HG02571 (cell line): ENCODE data around the gene CES5A.
"Not testable (repeated sequence)": the region's sequence is repeated elsewhere in the genome, so short reads cannot be mapped to it uniquely, and the experiment has no call there.

ENCODE experiments used
- ATAC-seq: cut with Tn5 transposase; IDR thresholded peaks from one replicate; pipeline ENCODE4 v1.9.1; 2021; ENCODE audit warnings: mild to moderate bottlenecking, moderate library complexity; ENCODE audit not compliant: unreplicated experiment

CES5A gene

DNA sequence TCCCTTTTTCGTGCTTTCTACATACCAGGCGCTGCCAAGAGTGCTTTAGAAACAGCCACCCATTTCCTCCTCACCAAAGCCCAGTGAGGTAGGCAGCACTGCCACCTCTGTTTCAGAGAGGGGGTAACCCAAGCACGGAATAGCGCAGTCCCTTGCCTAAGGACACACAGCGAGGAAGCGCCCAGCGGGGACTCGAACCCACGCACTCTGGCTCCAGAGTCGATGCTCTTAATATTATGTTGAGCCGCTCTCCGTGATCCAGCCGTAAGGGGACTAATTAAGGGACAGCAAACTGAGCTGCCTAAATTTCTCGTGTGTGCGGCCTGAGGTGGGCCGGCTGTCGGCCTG is 42.8 kb downstream of the CES5A start:
- ATAC-seq: no peak

DNA sequence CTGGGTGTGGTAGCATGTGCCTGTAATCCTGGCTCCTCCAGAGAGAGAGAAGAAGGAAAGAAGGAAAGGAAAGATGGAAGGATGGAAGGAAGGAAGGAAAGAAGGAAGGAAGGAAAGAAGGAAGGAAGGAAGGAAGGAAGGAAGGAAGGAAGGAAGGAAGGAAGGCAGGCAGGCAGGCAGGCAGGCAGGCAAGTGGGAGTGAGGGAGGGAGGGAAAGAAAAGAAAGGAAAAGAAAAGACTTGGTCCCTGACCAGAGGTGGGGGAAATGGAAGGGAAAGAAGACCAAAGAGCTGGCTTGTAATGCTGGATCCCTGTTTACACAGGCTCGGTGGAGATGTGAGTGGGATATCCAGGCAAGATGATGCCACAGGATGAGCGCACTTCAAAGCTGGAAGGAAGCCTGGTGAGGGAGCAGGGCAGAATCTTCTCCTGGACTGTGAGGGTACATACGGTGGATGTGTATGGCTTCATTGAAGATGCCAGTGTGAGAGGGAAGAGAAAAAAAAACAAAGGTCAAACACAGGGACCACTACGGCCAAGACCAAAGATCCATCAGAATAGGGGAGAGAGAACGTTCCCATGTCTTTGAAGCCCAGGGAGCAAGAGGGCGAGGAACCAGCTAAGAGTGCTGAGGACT is 44.4 kb downstream of the CES5A start:
- ATAC-seq: no peak

DNA sequence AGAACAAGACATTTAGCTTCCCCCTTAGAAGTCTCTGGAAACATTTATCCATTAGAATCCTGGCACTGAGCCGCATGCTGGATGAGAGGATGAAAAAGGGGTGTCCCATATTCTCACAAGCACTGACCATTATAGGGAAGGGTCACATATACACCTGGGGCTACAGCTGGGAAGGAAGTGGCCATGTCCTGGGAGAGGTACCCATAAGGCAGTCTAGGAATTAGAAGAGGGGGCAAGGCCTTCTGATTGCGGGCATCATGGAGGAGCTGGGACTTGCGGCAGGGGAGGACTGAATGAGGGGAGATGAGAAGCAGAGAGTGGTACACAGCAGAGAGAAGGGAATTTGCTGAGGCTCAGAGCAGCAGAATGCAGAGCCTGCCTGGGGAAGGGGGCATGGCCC is 45.9 kb downstream of the CES5A start:
- ATAC-seq: not testable (repeated sequence)

DNA sequence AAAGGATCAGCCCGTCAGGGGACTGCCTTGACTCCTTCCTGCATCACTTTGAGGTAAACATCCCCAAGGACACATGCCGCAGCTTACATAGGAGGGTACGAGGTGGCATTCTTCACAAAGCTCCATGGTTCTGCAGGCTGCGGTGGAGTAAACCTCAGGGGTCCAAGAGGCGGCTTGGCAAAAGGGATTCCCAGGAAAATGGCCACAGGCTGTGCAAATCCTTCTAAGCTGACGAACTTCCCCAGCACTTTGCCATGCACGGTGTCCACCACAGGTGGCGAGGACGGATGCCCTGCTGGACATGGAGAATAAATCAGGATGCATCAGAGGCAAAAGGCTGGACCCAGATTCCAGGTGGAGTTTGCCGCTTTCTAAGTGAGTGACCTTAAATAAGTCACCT is 46.5 kb downstream of the CES5A start:
- no peak for ATAC-seq

DNA sequence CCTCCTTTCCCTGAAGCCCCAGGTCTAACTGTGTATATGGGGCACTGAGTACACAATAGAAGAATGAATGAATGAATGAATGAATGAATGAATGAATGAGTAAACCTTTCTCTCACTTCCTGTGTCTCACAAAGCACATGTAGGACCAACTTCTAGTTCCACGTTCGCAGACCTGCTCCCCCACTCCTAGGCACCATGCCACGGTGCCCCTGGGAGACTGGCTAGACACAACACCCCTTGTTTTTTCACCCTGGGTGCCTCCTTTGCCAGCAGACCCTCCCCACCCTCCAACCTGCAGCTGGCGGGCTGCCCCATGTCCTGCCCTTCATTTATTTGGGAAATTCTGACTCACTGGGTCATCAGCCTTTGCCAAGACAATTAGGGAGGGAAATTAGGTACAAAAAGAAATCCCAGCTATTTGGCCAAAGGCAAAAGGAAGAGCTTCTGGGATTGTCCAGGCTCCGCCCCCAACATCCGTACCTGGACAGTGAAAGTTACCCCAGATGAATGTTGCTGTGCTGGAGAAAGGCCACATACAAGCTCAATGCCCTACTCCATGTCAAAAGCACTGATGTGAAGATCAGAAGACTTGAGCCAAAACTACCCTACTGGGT is 50.0 kb downstream of the CES5A start:
- ATAC-seq: no peak

DNA sequence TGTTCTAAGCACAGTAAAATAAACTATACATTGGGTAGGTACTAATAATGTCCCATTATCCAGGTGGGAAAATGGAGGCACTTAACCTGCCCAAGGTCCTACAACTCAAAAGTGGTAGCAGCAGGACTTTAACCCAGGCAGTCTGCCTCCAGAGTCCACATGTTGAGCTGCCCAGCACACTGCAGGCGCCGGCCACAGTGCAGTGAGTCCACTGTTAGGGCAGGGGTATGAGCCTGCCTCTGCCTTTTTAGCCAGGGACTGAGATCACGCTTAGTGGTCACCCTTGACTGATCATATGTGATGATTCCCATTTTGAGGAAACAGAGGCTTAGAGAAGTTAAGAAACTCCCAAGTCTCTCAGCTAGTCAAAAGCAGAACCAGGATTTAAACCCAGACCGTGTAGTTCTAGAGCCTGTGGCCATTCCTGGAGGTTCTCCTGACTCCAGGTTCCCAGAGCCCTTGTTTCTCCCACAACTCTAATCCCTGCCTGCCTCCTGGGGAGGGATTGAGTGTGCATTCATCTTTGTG is 50.6 kb downstream of the CES5A start:
- no peak for ATAC-seq

DNA sequence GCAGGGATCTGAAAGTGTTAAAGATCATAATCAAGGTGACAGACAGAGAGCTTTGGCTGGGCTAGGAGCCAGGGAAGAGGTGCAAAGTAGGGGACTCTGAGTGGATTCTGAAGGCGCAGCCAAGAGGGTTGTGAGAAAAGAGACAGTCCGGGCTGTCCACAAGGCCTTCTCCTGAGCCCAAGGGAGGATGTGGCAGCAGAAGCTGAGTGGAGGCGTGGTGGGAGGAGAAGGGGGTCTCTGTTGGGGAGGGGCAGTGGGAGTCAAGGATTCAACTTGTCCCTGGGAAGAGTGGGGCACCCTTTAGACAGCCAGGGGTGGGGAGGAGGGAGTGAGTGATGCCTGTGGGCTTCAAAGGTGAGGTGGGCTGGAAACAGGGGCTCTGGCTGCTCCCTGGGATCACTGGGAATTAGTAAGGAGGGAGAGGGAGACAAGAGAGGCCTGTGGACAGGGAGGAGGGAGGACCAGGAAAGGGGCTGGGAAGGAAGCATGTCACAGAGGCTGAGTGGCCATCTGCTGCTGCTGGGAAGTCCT is 52.8 kb downstream of the CES5A start:
- no peak for ATAC-seq

DNA sequence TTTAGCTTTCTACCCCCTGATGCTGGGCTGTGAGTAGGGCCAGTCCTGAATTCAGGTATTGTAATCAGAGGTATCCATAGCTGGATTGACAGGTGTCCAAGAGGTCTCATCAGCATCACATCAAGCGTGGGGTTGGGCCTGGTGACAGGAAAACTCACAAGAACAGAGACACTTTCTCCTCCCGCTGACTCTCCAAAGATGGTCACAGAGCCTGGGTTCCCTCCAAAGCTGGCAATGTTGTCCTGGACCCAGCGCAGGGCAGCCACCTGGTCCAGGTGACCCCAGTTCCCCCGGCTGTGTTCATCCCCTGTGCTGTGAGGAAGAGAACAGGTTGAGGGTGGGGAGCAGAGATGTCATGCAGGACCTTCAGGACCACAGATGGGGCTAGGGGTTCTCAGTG is 54.0 kb downstream of the CES5A start:
- ATAC-seq: no peak

DNA sequence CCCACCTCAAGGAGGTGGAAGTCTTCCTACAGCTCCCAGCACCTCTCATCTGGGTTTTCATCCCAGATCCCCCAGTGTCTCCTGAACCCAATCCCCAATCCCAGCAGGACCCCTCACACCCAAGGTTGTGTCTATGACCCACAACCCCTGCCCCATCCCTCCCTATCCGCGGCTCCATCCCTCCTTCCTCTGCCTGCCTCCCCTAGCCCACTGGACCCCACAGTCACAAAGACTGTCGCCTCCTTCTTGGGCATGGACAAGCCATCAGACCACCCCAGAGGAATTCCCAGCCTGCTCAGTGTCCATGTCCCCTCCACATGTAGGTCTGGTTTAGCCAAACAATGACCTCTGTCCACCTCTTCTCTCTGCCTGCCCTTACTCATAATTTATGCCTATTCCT is 54.6 kb downstream of the CES5A start:
- ATAC-seq: no peak

DNA sequence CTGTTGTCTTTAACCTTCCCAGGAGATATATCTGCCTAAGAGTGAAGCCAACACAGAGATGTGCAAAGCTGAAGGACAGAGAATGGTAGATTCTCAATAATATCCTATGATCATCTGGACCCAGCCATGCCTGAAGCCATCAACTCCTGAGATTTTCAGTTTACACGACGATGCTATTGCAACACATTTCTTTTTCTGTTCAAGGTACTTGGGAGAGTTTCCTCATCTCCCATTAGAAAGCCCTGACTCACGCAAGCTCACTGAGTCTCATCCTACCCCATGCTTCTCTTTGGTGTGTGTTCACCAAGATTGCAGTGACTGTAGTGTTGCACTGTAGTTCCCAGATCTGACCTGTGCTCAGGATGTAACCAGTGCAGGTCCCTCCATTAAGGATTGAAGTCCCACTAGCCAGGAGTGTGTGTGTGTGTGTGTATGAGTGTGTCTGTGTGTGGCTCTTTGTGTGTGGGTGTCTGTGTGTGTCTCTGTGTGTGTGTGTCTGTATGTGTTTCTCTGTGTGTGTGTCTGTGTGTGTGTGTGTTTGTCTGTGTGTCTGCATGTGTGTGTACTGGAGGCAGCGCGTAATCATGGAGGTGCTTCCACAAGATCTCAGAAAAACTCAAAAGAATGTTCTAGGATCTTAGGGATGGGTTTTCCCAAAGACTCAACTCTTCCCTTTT is 57.8 kb downstream of the CES5A start:
- no peak for ATAC-seq

DNA sequence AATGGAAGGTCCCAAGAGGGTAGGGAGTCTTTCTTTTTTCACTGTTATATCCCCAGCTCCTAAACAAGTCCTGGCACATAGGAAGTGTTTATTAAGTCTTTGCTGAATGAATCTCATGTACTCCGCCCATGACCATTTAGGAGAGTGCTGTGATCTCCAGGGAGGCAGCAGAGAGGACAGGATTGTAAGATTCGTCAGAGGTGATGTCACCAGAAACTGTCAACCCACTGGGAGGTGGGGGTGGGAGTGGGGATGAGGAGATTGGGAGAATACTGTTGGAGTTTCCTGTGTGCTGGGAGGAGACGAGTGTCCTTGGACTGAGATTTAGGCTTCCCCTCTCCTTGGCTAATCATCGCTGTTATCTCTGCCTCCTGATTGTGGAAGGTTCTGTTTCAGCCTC is 59.0 kb downstream of the CES5A start:
- not testable (repeated sequence) for ATAC-seq

DNA sequence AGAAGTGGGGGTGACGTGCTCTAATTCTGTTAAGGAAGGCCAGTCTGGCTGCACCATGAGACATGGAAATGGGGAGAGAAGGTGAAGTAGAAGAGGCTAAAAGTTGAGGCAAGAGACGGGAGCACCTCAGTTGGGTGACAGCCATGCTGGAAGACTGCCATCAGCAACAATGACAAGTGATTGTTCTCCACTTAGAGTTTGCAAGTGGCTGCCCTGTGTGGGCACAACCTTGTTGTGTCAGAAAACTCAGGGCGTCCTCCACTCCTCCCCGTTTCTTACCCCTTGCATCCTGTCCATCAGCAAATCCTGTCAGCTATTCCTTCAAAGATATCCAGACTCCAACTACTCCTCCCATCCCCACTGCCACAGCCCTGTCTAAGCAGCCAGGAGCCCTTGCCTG is 59.9 kb downstream of the CES5A start:
- no peak for ATAC-seq

DNA sequence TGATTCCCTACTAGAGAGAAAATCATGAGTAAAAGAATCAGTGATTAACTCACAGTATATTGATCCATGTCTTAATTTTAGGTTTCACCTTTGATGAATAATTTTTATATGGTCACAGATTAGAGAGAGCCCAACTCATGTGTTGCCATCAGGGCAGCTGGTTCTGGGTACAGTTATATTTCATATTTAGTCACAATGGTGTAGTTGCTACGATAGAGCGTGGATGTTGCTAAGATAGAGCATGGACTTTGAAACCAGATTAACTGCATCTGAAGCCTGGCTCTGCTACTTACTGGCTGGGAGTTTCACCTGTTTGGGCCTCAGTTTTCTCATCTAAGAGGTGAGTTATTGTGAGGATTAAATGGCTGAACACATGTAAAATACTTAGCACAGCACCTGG is 61.0 kb downstream of the CES5A start:
- ATAC-seq: not testable (repeated sequence)

DNA sequence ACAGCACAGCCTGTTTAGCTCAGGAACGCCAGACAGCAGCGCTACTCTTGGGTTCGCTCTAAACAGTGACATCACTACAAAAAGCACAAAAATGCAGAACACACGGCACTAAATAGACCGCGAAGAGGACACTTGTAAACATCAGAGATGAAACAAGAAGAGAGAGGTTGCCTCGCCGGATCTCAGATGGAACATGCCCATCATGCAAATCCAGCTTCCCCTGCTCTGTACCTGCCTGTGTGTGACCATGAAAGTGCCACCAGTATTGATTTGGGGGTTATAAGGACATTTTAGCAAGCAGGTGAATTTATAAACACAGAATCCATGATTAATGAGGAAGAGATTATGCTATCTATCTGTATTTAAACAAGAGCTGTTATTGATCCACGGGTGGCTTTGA is 61.4 kb downstream of the CES5A start:
- not testable (repeated sequence) for ATAC-seq

DNA sequence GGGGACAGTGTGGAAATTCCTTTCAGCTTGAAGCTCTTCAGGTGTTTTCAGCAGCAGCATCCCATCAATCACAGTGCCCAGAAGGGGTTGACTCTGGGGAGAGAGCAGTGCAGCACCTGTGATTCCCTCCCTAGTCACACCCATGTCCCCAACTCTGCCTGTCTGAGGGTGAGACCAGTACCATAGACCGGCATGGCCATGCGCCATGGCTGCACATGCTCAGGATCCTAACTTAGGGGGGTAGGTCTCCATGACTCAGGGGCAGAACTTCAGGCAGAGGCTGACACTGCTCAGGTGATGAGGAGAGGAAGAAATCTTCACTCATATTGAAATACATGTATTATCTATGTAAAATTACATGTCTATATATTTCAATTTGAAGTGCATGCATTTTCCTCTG is 62.2 kb downstream of the CES5A start:
- ATAC-seq: no peak

DNA sequence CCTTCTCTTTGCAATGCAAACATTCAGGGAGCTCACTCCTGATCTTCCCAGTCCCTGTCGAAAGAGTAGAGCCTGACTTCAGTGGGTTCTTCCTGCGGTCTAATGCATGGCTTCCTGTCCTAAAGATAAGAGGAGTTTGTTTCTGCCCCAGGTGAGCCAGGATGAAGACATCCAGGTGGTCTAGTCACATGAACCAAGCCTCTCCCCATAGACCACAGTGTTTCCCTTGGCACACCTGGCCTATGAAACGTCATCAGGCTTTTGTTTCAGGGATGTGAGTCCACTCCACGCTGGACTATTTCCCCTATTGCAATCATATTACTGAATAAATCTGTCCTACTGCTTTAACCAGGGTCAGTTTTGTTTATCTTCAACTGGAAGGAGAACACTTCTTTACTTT is 63.4 kb downstream of the CES5A start:
- no peak for ATAC-seq

DNA sequence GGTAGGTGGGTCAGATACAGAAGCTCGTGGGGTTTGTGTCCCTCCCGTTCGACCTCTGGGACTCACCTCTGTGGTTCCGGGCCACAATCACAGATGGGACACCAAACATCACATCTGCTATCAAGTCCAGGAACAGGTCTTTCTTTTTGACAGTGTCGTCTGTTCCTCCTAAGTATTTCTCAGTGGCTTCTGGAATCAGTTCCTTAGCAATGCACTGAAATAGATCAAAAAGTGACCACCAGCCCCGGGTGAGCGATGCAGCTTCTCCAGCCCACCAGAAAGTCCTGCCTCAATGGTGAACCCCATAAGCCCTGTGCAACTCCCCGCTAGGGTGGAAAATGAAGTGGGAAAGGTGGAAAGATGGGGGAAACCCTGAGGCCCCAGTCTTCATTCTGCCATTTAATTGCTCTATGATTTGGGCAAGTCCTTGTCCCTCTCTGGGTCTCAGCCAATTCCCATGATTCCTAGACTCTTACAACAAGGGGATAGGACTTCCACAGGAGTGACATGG is 64.7 kb downstream of the CES5A start:
- ATAC-seq: no peak

DNA sequence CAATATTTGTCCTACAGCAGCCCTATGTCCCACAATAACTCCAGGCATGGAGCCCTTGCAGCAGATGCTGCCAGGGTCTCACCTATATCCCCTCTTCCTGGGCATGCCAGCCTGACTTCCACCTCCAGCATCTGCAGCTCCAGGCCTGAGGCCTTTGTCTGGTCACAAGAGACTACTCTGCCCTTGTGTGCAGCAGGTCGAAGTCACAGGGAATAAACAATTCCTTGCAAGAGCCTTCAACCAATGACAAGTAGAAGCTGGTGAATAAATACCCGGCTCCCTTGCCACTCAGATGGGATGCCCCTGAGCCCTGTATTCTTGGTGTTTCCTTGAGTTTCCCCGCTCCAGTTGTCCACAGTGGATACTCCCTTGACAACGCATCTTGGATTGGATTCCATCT is 65.3 kb downstream of the CES5A start:
- ATAC-seq: no peak

DNA sequence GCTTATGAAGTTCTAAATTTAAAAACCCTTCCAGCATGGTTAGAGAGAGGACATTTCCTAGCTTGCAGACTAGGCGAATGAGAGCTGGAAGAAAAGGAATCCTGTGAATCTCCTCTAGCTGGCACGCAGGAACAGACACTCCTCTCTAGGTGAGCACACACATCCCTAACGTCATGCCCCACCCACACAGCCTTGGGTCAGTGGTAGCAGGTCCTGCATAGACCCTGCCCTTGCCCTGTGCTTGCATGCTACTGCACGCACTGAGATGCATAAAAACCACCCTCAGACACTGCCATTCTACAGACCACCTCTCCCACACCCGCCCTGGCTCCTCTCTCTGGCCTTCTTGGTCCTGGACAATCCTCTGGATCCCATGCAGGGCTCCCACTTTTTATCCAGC is 65.8 kb downstream of the CES5A start:
- no peak for ATAC-seq

DNA sequence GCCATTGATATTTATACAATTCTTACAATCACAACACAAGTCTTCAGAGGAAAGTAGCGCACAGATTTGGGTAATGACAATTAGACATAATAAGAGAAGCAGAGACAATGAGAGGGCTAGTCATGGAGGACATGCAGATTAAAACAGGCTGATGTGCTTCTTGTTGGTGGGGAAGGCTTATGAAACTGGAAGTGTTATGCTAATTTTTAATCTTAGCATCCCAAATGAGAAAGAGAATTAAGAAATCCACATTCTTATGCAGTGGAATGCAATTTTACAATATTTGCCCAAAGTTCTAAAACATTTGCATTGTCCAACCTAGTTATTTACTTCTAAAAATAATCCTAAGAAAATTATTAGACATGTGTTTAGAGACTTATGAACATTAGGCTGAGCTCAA is 66.9 kb downstream of the CES5A start:
- not testable (repeated sequence) for ATAC-seq

DNA sequence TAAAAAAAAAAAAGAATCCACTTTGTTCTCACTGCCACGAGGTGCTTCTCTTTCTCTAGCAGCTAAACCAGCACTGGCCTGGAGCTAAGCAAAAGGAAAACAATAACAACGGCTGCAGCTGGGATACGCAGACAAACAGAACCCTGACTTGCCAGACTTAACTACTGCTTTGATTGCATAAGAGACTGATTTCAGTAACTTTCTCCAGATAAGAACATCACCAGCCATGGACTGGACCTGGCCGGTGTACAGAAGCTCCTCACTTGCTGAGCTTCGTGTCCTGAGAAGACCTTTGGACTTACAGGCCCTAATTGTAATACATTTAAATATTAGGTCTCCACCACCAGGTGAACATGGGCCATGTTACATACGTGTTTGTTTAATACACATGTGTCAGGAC is 70.1 kb downstream of the CES5A start:
- ATAC-seq: not testable (repeated sequence)

DNA sequence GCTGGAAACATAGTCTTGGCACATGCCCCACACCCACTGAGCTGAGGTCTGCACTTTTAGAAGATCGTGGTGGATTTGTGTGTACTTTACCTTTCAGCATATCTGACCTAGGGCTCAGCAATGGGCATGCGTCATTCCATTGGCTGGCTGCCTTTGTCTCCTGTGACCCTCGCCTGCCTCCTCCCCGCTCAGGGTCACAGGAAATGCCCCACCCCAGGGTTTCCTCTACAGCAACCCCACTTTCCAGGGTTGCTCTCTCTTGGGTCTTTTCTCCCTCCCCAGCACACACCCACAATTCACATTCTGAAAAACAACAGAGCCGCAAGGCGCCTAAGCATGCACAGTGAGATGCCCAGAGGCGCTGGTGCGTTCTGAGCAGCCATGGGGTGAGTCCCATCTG is 71.5 kb downstream of the CES5A start:
- ATAC-seq: not testable (repeated sequence)
